GM23338 (cell line): ENCODE data around the gene FANCC. TPM values are rescaled to one million over a fixed set of nuclear protein-coding genes. Genes with fewer than 3 reads are reported as not detected.

ENCODE experiments used
- ATAC-seq: fragments of 200-7000 bp; cut with Tn5 transposase; 3 replicates; pipeline ENCODE4 v1.9.1; 2020
- DNase-seq: peaks from one replicate; pipeline ENCODE4 v3.0.0-alpha.2; 2015; ENCODE audit warnings: low spot score
- H2AFZ ChIP-seq: fragments of 200-600 bp; sonication (generic); 2 replicates; pipeline ENCODE4 v1.8.0; 2016; ENCODE audit warnings: antibody characterized with exemption, mild to moderate bottlenecking, moderate library complexity
- H3F3A ChIP-seq: fragments of 200-600 bp; sonication (generic); replicated peaks from 2 replicates; pipeline ENCODE4 v1.8.0; 2017; ENCODE audit warnings: antibody characterized with exemption, mixed run types, low read depth
- H3K27ac ChIP-seq: fragments of 200-600 bp; sonication (generic); 2 replicates; pipeline ENCODE4 v1.6.1; 2016; ENCODE audit warnings: low read depth
- H3K27me3 ChIP-seq: fragments of 200-600 bp; sonication (generic); 2 replicates; pipeline ENCODE4 v1.8.0; 2016; ENCODE audit warnings: mild to moderate bottlenecking, mixed run types, moderate library complexity; ENCODE audit not compliant: insufficient read depth
- H3K36me3 ChIP-seq: fragments of 200-600 bp; sonication (generic); 2 replicates; pipeline ENCODE4 v1.8.0; 2016; ENCODE audit warnings: mild to moderate bottlenecking; ENCODE audit not compliant: insufficient read depth
- H3K4me1 ChIP-seq: fragments of 200-600 bp; sonication (generic); 2 replicates; pipeline ENCODE4 v1.8.0; 2016; ENCODE audit warnings: mild to moderate bottlenecking, moderate library complexity; ENCODE audit not compliant: insufficient read depth
- H3K4me2 ChIP-seq: fragments of 200-600 bp; sonication (generic); 2 replicates; pipeline ENCODE4 v1.7.1; 2017; ENCODE audit warnings: mixed run types
- H3K4me3 ChIP-seq: fragments of 200-600 bp; sonication (generic); 2 replicates; pipeline ENCODE4 v1.6.1; 2016; ENCODE audit warnings: mixed run types
- H3K79me2 ChIP-seq: fragments of 200-600 bp; sonication (generic); replicated peaks from 2 replicates; pipeline ENCODE4 v1.8.0; 2017; ENCODE audit warnings: mild to moderate bottlenecking; ENCODE audit not compliant: insufficient read depth
- H3K9me2 ChIP-seq: fragments of 200-600 bp; sonication (generic); 2 replicates; pipeline ENCODE4 v1.8.0; 2017; ENCODE audit not compliant: insufficient read depth
- H4K20me1 ChIP-seq: fragments of 200-600 bp; sonication (generic); replicated peaks from 2 replicates; pipeline ENCODE4 v1.8.0; 2017; ENCODE audit warnings: mild to moderate bottlenecking; ENCODE audit not compliant: insufficient read depth
- H3K27ac Mint-ChIP-seq: 2 replicates; pipeline ENCODE4 v1.8.0; 2020; ENCODE audit warnings: inconsistent platforms, mild to moderate bottlenecking, moderate library complexity, mixed read lengths
- H3K27me3 Mint-ChIP-seq: 3 replicates; pipeline ENCODE4 v1.8.0; 2022; ENCODE audit warnings: low read depth, mild to moderate bottlenecking, moderate library complexity, mixed read lengths, inconsistent platforms; ENCODE audit not compliant: insufficient read depth, poor library complexity
- H3K36me3 Mint-ChIP-seq: 3 replicates; pipeline ENCODE4 v1.8.0; 2021; ENCODE audit warnings: low read depth, mild to moderate bottlenecking, inconsistent platforms, moderate library complexity, mixed read lengths
- H3K4me1 Mint-ChIP-seq: 3 replicates; pipeline ENCODE4 v1.8.0; 2020; ENCODE audit warnings: mild to moderate bottlenecking, inconsistent platforms, mixed read lengths
- H3K4me3 Mint-ChIP-seq: 3 replicates; pipeline ENCODE4 v1.8.0; 2021; ENCODE audit warnings: moderate library complexity, mild to moderate bottlenecking, inconsistent platforms, mixed read lengths
- H3K9me3 Mint-ChIP-seq: 3 replicates; pipeline ENCODE4 v1.8.0; 2020; ENCODE audit warnings: moderate library complexity, mild to moderate bottlenecking, inconsistent platforms, mixed read lengths
- CREB1 ChIP-seq: fragments of 250-450 bp; sonication (Bioruptor Pico); IDR thresholded peaks from 2 replicates; pipeline ENCODE4 v1.5.0; 2020; ENCODE audit warnings: low read depth, mild to moderate bottlenecking, moderate library complexity
- CTCF ChIP-seq, 2 experiments: fragments of 200-600 bp in 1 of 2; sonication (generic) in 1 of 2; conservative IDR thresholded peaks; 2 replicates each; pipeline versions ENCODE4 v1.5.1 to v1.6.1; 2016 to 2017; ENCODE audit warnings: antibody characterized with exemption in 2 of 2, low read depth in 2 of 2, mild to moderate bottlenecking in 2 of 2, moderate library complexity in 1 of 2
- ETS1 ChIP-seq: IDR thresholded peaks from 2 replicates; pipeline ENCODE4 v1.6.1; 2016; ENCODE audit warnings: antibody characterized with exemption
- EZH2 ChIP-seq: fragments of 200-600 bp; sonication (generic); IDR thresholded peaks from one replicate; pipeline ENCODE4 v1.8.0; 2017; ENCODE audit warnings: antibody characterized with exemption, mild to moderate bottlenecking, low read depth; ENCODE audit not compliant: unreplicated experiment
- EZH2phosphoT487 ChIP-seq: fragments of 200-600 bp; sonication (generic); IDR thresholded peaks from one replicate; pipeline ENCODE4 v1.8.1; 2018; ENCODE audit warnings: antibody characterized with exemption; ENCODE audit not compliant: unreplicated experiment
- JUNB ChIP-seq: IDR thresholded peaks from one replicate; pipeline ENCODE4 v1.6.1; 2016; ENCODE audit warnings: antibody characterized with exemption; ENCODE audit not compliant: unreplicated experiment
- NANOG ChIP-seq: IDR thresholded peaks from 2 replicates; pipeline ENCODE4 v1.6.1; 2016; ENCODE audit warnings: antibody characterized with exemption, borderline replicate concordance
- POLR2AphosphoS5 ChIP-seq: IDR thresholded peaks from 2 replicates; pipeline ENCODE4 v1.6.1; 2016; ENCODE audit warnings: antibody characterized with exemption, low read depth
- REST ChIP-seq: IDR thresholded peaks from one replicate; pipeline ENCODE4 v1.6.1; 2018; ENCODE audit warnings: antibody characterized with exemption; ENCODE audit not compliant: unreplicated experiment
- STAT1 ChIP-seq: IDR thresholded peaks from one replicate; pipeline ENCODE4 v1.6.1; 2016; ENCODE audit warnings: antibody characterized with exemption; ENCODE audit not compliant: unreplicated experiment
- ZNF114 ChIP-seq: fragments of 250-450 bp; sonication (Bioruptor Pico); IDR thresholded peaks from 2 replicates; pipeline ENCODE4 v1.5.0; 2020; ENCODE audit warnings: mild to moderate bottlenecking, moderate library complexity
- ZNF331 ChIP-seq: fragments of 250-450 bp; sonication (Bioruptor Pico); IDR thresholded peaks from 2 replicates; pipeline ENCODE4 v1.5.0; 2020; ENCODE audit warnings: low read depth, mild to moderate bottlenecking, moderate library complexity
- ZNF462 ChIP-seq: fragments of 250-450 bp; sonication (Bioruptor Pico); IDR thresholded peaks from 2 replicates; pipeline ENCODE4 v1.5.0; 2020; ENCODE audit warnings: mild to moderate bottlenecking, moderate library complexity
- polyA plus RNA-seq: library from polyadenylated mRNA; unstranded; fragments of >200 nt; fragmentation: Nextera tagmentation; extraction: Ambion mirVana; gene quantifications from 2 replicates; pipeline ENCODE4 v1.2.1, GENCODE V29; 2016
- total RNA-seq: library from RNA; depleted of rRNA; stranded (reverse); fragments of >200 nt; shearing (Covaris generic); gene quantifications from 2 replicates; pipeline ENCODE4 v1.2.3, GENCODE V29; 2014

The FANCC gene
- total and polyA plus RNA-seq, 2 experiments from 2014 or later: 7.8 to 18.1 TPM

- no peak overlapping the region for H3K27ac ChIP-seq
- H3K9me2 ChIP-seq: no peaks in the 10 kb centered on the region
- H2AFZ ChIP-seq: no peak overlapping the region
- no peaks in the 10 kb centered on the region for H3F3A ChIP-seq
- Mint-ChIP-seq H3K27me3 (no peaks in the 10 kb centered on the region), H3K9me3 (no peaks in the 10 kb centered on the region), H3K27ac (no peak overlapping the region; the same call in 1 of the 2 replicates), H3K4me1 (peaks cover 6% of the 10 kb centered on the region; the same call in 2 of the 3 replicates), H3K36me3 (no peaks in the 10 kb centered on the region), H3K4me3 (no peak overlapping the region)
- no peaks in the 10 kb centered on the region for H3K79me2 ChIP-seq
- no peak overlapping the region for H3K4me2 ChIP-seq
- H3K36me3 ChIP-seq: no peaks in the 10 kb centered on the region
- no peak for DNase-seq
- H3K27me3 ChIP-seq: no peaks in the 10 kb centered on the region
- TF ChIP-seq ZNF114 (no peak), CREB1 (CRISPR knock-in tag) (no peak), STAT1 (no peak), ZNF462 (CRISPR knock-in tag) (no peak), EZH2phosphoT487 (no peak), EZH2 (no peak), NANOG (no peak), CTCF (conservative IDR thresholded peaks at IDR 0.05; ENCODE audit: low read depth in 2 of 2) (no peak), JUNB (no peak), ETS1 (no peak), POLR2AphosphoS5 (no peak), ZNF331 (CRISPR knock-in tag) (no peak), REST (no peak)
- H4K20me1 ChIP-seq: no peaks in the 10 kb centered on the region
- ATAC-seq: no peak
- no peaks in the 10 kb centered on the region for H3K4me1 ChIP-seq
- H3K4me3 ChIP-seq: no peak overlapping the region
Measured at GRCh38 chr9:95239071-95239470, 78.4 kb downstream of the FANCC start.
